Stimulated activated naive CD4-positive, alpha-beta T cell (primary cell): ENCODE measurements around the gene TBC1D7.
A peak's percentile ranks its signal among the peaks of the same experiment; 100 is the strongest.

Experiments used
- DNase-seq, 6 experiments: peaks; one replicate each; lab custom pipeline; 2025; lab: John Stamatoyannopoulos, UW

Gene TBC1D7

GRCh38 chr6:13328076-13328874, at the start of gene TBC1D7:
Gene TBC1D7, minus strand, starts transcription at chr6:13328537. Its CDS starts 1,639 bp downstream, at chr6:13326898.
- peak; percentile 87 to 95 (median 90) for DNase-seq

DNA sequence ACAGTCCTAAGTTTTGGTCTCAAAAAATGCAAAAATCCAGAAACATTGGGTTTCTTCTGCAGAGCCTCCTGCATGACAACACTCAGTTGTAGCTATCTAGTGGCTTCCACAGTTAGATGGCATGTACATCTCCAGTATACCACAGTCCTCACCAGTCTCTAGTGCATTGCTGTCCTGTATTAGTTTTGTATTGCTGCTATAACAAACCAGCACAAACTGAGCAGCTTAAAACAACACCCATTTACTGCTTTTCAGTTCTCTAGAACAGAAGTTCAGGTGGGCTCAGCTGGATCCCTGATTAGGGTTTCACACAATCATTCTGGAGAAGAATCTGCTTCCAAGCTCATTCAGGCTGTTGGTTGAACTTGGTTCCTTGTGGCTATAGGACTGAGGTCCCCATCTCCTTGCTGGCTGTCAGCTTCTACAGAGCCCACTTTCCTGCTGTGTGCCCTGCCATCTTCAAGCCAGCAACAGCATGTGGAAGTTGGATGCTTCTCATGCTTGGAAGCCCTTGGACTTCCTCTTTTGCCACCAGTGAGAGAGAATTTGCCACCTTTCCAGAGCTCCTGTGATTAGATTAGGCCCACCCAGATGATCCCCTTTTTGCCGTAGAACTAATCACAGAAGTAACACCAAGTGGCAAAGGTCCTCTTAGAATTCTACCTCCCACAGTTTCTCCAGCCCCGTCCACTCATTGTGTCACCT, 48.9 kb upstream of the TBC1D7 start:
- no peak for DNase-seq

DNA sequence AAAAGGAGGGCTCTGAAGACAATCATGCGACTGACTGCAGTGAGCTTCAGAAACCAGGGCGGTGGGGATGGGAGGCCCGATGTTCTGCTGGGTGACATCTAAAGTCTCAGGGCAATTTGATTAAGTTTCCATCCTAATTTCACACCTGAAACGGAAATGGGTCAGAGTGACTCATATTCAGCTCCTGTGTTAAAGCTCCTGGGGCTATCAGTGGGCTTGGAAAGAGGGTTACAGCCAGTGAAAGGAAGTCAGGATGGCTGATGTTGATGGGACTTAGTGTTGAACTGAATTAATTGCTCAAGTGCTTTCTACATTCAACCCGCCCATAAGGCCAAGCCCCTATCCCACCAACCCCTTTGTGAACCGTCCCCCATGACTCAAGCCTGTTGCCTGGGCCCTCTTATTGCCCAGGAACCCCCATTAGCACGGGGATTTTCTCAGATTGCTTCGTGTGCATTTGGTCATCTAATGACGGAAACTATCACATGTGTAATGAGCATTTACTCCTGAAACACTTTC, 47.1 kb upstream of the TBC1D7 start:
- DNase-seq: no peak

DNA sequence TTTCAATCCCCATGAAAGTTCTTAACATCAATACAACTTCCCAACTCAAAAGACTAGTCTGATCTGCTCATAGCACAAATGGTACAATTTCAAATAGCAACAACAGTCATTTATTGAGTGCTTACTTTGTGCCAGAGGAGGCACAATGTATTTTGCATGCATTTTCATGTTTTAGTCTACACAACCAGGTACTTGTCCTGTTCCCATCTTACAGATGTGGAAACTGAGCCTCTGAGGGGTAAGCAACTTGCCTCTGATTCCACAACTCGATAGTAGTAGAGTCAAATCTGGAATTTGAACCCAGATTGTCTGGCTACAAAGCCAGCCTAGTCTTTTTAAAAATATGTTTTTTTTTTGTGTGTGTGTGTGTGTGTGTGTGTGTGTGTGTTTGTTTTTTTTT, 45.6 kb upstream of the TBC1D7 start:
- no peak for DNase-seq

DNA sequence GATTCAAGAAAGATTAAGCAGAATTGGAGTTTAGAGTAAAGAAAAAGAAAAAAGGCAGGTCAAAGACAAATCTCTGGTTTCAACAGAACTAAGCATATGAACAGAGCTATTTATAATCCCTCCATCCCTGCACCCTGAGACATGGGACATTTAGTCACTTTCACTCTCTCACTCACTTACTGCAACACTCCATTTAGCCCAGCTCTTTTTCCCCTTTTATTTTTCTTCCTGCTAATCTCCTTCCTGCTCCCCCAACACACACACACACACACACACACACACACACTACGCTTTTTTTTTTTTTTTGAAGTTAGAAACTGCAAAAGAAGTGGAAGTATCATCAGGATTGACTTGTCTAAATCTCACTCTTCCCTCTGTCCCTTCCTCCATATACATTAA, 45.1 kb upstream of the TBC1D7 start:
- no peak for DNase-seq

- DNase-seq: no peak
Measured at GRCh38 chr6:13372688-13373487, 44.6 kb upstream of the TBC1D7 start.

GRCh38 chr6:13372076-13372475, 43.7 kb upstream of the TBC1D7 start:
- no peak for DNase-seq

- no peak for DNase-seq
Measured at GRCh38 chr6:13371421-13372072, 43.2 kb upstream of the TBC1D7 start.

DNA sequence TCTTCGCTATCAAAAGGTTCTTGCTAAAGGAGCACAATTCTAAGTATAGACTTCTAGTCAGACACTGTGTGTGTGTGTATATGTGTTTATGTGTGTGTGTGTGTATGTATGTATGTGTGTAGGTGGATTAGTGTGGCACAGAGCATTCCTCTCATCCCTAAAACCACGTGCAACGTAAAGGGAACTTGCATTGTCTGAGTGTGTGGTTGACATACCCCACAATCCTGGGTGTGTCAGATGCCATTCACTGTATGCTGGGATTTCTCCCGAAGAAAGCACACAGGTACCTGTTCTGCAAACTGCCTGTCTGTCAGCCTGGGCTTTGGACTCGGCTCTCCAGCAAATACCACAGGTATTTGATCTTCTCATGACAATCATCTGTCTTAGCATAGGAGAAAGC, 42.3 kb upstream of the TBC1D7 start:
- DNase-seq: no peak

DNA sequence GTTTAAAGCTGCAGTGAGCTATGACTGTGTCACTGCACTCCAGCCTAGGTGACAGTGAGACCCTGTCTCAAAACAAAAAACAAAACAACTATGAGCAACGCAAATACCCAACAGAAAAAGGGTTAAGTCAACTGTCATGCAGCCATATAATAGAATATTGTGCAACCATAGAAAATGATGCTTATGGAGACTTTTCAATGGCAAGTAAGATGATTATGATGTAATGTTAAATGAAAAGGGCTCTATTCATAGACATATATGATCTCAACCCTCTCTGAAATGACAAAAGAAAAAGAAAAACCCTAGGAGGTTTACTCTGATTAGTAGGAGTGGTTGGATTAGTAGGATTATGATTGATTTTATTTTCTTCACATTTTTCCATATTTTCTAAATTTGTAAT, 41.3 kb upstream of the TBC1D7 start:
- DNase-seq: no peak

GRCh38 chr6:13368731-13369115, 40.4 kb upstream of the TBC1D7 start:
- DNase-seq: no peak

DNA sequence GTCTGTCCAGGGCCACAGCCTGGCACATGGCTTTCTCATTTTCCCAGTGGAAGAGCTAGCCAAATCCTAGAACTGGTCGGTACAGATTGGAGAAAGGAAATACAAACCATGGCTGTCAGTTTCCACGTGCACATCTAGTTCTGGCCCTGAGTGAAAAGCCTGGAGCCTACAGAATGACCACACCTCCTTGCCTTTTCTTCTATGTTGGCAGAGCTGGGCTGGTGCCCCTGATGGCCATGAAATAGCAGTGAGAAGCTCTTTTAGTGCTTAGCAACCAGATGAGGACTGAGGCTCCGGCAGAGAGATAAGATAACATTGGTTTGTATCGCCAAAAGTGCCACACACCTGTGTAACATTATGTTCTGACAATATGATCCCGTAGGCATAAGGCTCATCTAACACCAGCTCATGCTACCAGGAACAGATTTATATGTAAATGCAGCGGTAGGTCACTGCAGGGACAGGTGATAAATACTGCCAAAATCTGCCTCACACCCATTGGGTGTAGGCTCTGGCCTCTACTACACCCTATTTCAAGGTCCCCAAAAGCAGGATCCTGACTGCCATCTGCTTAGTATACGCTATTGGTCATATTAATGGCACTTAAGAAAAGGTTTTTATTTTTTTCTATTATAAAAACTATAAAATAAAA, 39.9 kb upstream of the TBC1D7 start:
- DNase-seq: no peak

- DNase-seq: no peak
Measured at GRCh38 chr6:13367396-13367795, 39.1 kb upstream of the TBC1D7 start.

GRCh38 chr6:13365320-13365719, 37.0 kb upstream of the TBC1D7 start:
- no peak for DNase-seq

GRCh38 chr6:13364842-13365241, 36.5 kb upstream of the TBC1D7 start:
- DNase-seq: no peak

DNA sequence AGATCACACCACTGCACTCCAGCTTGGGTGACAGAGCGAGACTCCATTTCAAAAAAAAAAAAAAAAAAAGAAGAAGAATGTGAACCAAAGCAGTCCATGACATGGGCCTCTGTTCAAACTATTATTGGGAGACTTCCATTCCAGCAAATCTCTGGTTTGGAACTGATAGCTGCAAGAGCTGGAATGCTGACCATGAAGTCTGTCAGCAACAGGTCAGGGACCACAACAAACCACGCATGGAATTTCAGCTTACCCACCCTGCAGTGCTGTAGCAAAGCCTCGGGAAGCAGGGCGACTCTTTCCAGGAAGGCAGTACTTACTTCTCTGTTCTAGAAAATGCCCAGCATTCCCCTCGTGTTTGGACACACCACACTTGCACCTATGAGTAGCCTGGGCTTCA, 34.1 kb upstream of the TBC1D7 start:
- DNase-seq: no peak

DNA sequence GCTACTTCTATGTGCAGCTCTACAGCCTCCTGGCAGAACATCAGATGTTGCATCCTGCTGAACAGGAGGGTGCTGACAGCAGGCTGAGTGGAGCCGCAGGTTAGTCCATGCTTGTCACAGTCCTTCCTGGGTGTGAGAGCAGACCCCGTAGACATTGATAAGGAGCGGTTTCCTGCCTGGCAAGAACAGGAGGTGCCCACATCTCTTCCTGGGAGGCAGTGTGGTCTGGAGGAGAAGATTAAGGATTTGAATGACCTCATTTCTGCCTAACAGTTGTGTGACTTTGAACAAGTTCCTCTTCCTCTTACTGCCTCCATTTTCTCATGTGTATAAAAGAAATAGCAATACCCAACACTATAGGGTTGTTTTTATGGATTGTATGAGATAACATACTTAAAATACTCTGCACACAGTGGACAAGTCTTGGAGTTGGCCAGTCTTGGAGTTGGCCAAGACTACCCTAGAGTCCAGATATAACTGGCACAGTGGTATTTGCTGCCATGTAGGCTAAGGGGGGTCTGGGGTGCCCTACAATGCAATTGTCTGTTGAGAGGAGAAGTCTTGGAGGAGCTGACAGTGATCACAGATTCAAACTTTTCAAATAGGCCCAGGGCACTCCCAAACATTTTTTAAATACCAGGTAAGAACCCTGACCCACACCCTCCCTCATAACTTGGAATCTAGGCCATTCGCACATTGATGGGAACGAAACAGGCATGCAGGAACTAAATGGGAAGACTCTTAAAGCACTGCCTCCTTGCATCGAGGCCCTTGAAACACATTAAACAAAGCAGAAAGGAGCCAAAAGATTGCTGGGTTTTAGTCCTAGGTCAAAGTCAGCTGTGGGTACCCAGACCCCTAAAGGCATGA, 32.6 kb upstream of the TBC1D7 start:
- no peak for DNase-seq

GRCh38 chr6:13359287-13359686, 30.9 kb upstream of the TBC1D7 start:
- no peak for DNase-seq

- no peak for DNase-seq
Measured at GRCh38 chr6:13358511-13358910, 30.2 kb upstream of the TBC1D7 start.

GRCh38 chr6:13357551-13358075, 29.3 kb upstream of the TBC1D7 start:
- DNase-seq: no peak
